Measurements from ENCODE around the gene FAM151A. TPM values are rescaled to one million over a fixed set of nuclear protein-coding genes. Genes with fewer than 3 reads are reported as not detected.

The FAM151A gene
- polyA plus RNA-seq, 3 donors, result not detected

DNA sequence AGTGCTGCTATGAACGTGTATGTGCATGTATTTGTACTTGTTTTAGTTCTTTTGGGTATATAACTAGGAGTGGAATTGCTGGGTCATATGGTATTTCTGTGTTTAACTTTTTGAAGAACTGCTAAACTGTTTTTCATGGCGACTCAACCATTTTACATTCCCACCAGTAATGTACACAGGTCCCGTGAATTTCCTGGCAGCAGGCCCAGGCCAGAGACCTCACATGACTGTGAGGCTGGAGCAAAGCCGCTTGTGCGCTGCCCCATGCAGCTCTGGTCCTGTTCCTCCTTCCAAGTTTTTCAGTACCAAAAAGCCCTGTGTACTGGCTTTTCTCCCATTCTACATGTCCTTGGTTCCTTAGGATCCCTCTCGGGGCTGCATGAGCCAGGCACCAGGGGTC, 45.7 kb downstream of the FAM151A start:
- peaks cover 3% of the 10 kb centered on the region for H3K4me1 Mint-ChIP-seq
- H3K4me2 ChIP-seq (replicated peaks; ENCODE audit: extremely low read depth, low read length, poor library complexity, severe bottlenecking), result no peak overlapping the region
- 52% methylated on average over 5 of the region's 6 CpGs for WGBS (ENCODE audit: insufficient coverage)
- H3K36me3 Mint-ChIP-seq, result peaks cover 0 to 2% of the 10 kb centered on the region in 2 donors
- peak overlapping the region in 1 of 2 donors; percentile 23 for H3K4me3 Mint-ChIP-seq
- H3K9me3 ChIP-seq (replicated peaks in 1 of 2; ENCODE audit: control insufficient read depth in 1 of 2, insufficient read depth in 1 of 2, low read length in 2 of 2), result no peaks in the 10 kb centered on the region
- no peak overlapping the region for H3K27ac ChIP-seq (ENCODE audit: low read depth in 1 of 2, low read length in 2 of 2)
- H3K36me3 ChIP-seq (replicated peaks in 1 of 2; ENCODE audit: control insufficient read depth in 1 of 2, insufficient read depth in 2 of 2, low read length in 2 of 2), result no peaks in the 10 kb centered on the region
- TF ChIP-seq, protein P1, sequence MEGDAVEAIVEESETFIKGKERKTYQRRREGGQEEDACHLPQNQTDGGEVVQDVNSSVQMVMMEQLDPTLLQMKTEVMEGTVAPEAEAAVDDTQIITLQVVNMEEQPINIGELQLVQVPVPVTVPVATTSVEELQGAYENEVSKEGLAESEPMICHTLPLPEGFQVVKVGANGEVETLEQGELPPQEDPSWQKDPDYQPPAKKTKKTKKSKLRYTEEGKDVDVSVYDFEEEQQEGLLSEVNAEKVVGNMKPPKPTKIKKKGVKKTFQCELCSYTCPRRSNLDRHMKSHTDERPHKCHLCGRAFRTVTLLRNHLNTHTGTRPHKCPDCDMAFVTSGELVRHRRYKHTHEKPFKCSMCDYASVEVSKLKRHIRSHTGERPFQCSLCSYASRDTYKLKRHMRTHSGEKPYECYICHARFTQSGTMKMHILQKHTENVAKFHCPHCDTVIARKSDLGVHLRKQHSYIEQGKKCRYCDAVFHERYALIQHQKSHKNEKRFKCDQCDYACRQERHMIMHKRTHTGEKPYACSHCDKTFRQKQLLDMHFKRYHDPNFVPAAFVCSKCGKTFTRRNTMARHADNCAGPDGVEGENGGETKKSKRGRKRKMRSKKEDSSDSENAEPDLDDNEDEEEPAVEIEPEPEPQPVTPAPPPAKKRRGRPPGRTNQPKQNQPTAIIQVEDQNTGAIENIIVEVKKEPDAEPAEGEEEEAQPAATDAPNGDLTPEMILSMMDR (IDR thresholded peaks at IDR 0.05), result no peak
- peaks cover 0 to 3% (median 0%) of the 10 kb centered on the region in 3 donors for H3K27me3 Mint-ChIP-seq (ENCODE audit: low read depth in 3 of 3)
- no peak for DNase-seq
- H3K79me2 ChIP-seq (ENCODE audit: insufficient read depth, low read length), result no peaks in the 10 kb centered on the region
- no peaks in the 10 kb centered on the region for H3K9me3 Mint-ChIP-seq
- H3K9ac ChIP-seq (ENCODE audit: insufficient read depth, low read length, poor library complexity, severe bottlenecking), result no peak overlapping the region
- no peaks in the 10 kb centered on the region for H4K20me1 ChIP-seq (ENCODE audit: insufficient read depth, low read length)
- peak overlapping the region in 1 of 7 donors; percentile 21 for H3K27ac Mint-ChIP-seq
- H3K27me3 ChIP-seq (ENCODE audit: control insufficient read depth in 2 of 2, insufficient read depth in 2 of 2, low read length in 2 of 2), result no peaks in the 10 kb centered on the region
- intact Hi-C loops (cut with micrococcal nuclease), result no loop called here
- H3K4me3 ChIP-seq (replicated peaks in 1 of 3; ENCODE audit: low read depth in 2 of 3, low read length in 3 of 3), result no peak overlapping the region
- no peak overlapping the region for H2AFZ ChIP-seq (ENCODE audit: insufficient read depth, low read depth, low read length, poor library complexity, severe bottlenecking)
- peaks cover 0 to under 1% of the 10 kb centered on the region in 2 donors for H3K4me1 ChIP-seq (ENCODE audit: control insufficient read depth in 1 of 2, insufficient read depth in 2 of 2, low read length in 2 of 2)

- no peak for DNase-seq
- Mint-ChIP-seq H3K4me1 (peaks cover 20% of the 10 kb centered on the region), H3K27ac (peak overlapping the region in 1 of 7 donors; percentile 67), H3K27me3 (ENCODE audit: low read depth in 3 of 3) (peaks cover 0 to 3% (median 0%) of the 10 kb centered on the region in 3 donors), H3K4me3 (no peak overlapping the region), H3K36me3 (peaks cover 0 to 2% of the 10 kb centered on the region in 2 donors), H3K9me3 (no peaks in the 10 kb centered on the region)
- Histone ChIP-seq H3K9ac (ENCODE audit: insufficient read depth, low read length, poor library complexity, severe bottlenecking) (no peak overlapping the region), H3K79me2 (ENCODE audit: insufficient read depth, low read length) (no peaks in the 10 kb centered on the region), H3K4me3 (replicated peaks in 1 of 3; ENCODE audit: low read depth in 2 of 3, low read length in 3 of 3) (no peak overlapping the region), H2AFZ (ENCODE audit: insufficient read depth, low read depth, low read length, poor library complexity, severe bottlenecking) (no peak overlapping the region), H3K4me1 (ENCODE audit: control insufficient read depth in 1 of 2, insufficient read depth in 2 of 2, low read length in 2 of 2) (peaks cover 11 to 14% of the 10 kb centered on the region in 2 donors), H3K27me3 (ENCODE audit: control insufficient read depth in 2 of 2, insufficient read depth in 2 of 2, low read length in 2 of 2) (no peaks in the 10 kb centered on the region), H3K27ac (ENCODE audit: low read depth in 1 of 2, low read length in 2 of 2) (no peak overlapping the region), H3K36me3 (replicated peaks in 1 of 2; ENCODE audit: control insufficient read depth in 1 of 2, insufficient read depth in 2 of 2, low read length in 2 of 2) (no peaks in the 10 kb centered on the region), H3K9me3 (replicated peaks in 1 of 2; ENCODE audit: control insufficient read depth in 1 of 2, insufficient read depth in 1 of 2, low read length in 2 of 2) (no peaks in the 10 kb centered on the region), H4K20me1 (ENCODE audit: insufficient read depth, low read length) (no peaks in the 10 kb centered on the region), H3K4me2 (replicated peaks; ENCODE audit: extremely low read depth, low read length, poor library complexity, severe bottlenecking) (no peak overlapping the region)
- TF ChIP-seq, protein P1 (IDR thresholded peaks at IDR 0.05), result no peak
- intact Hi-C loops (cut with micrococcal nuclease), result no loop called here
- 93% methylated on average over 8 of the region's 8 CpGs for WGBS (ENCODE audit: insufficient coverage)
Measured at GRCh38 chr1:54575605-54576290, 47.6 kb downstream of the FAM151A start.
